Measurements from ENCODE around the gene PPP1R2B.

PPP1R2B gene

DNA sequence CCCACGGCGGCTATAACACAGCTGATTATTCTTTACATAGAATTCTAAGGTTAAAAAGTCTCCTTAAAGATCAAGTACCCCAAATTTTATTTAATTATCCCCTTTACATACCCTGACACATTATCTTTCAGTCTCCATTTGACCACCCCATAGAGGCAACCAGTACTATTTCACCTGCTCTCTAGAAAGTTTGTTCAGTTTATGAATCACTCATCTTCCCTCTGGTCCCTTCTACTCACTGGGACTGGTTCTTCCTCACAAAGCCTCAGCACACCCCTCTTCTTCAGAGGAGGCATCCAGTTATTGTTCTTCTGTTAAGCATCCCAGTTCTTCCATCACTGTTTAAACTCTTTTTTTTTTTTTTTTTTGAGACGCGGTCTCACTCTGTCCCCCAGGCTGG is 42.8 kb downstream of the PPP1R2B start:
- peaks cover 0 to 4% (median 0%) of the 10 kb centered on the region in 5 experiments for H3K27me3 ChIP-seq (replicated peaks in 2 of 5; ENCODE audit: control insufficient read depth in 4 of 5, insufficient read depth in 5 of 5, low read length in 4 of 5)
- H3K27ac ChIP-seq (ENCODE audit: insufficient read depth in 1 of 2, low read depth in 1 of 2, low read length in 2 of 2, poor library complexity in 1 of 2, severe bottlenecking in 2 of 2), result no peak overlapping the region
- no CpG with 5 or more reads among the region's 4 CpGs for WGBS (ENCODE audit: insufficient coverage)
- no peak for DNase-seq
- no peaks in the 10 kb centered on the region for H3K4me1 ChIP-seq (ENCODE audit: control extremely low read depth in 1 of 4, control insufficient read depth in 4 of 4, insufficient read depth in 4 of 4, low read length in 3 of 4)
- CTCF ChIA-PET, result no interaction called here
- no peaks in the 10 kb centered on the region for H3K9me3 ChIP-seq (ENCODE audit: control extremely low read depth in 1 of 5, control insufficient read depth in 4 of 5, insufficient read depth in 2 of 5, low read depth in 1 of 5, low read length in 4 of 5)
- no peaks in the 10 kb centered on the region for H3K36me3 ChIP-seq (ENCODE audit: control insufficient read depth in 4 of 4, insufficient read depth in 4 of 4, low read length in 3 of 4)
- POLR2A ChIA-PET, result no interaction called here
- H3K4me3 ChIP-seq (ENCODE audit: control insufficient read depth in 1 of 7, extremely low read depth in 1 of 7, insufficient read depth in 4 of 7, low read depth in 2 of 7, low read length in 6 of 7), result no peak overlapping the region

DNA sequence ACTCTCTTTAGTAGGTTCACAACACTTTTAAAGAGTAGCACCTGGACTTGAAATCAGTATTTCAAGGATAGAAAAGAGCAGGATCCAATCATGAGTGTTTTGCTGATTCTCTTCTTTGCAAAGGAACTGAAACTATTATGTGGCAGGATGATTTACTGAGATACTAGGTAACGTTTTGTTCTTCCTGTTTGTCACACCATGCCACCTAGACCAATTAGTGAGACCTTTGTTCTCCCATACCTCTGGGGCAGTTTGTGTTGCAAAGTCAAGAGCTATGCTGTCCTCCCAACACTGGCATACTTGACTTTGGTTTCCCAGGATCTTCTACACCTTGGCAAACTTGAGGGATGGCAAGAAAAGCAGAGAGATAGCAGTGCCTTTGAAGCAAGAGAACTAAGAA is 43.4 kb downstream of the PPP1R2B start:
- Histone ChIP-seq H3K27me3 (replicated peaks in 2 of 5; ENCODE audit: control insufficient read depth in 4 of 5, insufficient read depth in 5 of 5, low read length in 4 of 5) (peaks cover 0 to 4% (median 0%) of the 10 kb centered on the region in 5 experiments), H3K4me1 (ENCODE audit: control extremely low read depth in 1 of 4, control insufficient read depth in 4 of 4, insufficient read depth in 4 of 4, low read length in 3 of 4) (no peaks in the 10 kb centered on the region), H3K27ac (ENCODE audit: insufficient read depth in 1 of 2, low read depth in 1 of 2, low read length in 2 of 2, poor library complexity in 1 of 2, severe bottlenecking in 2 of 2) (no peak overlapping the region), H3K9me3 (ENCODE audit: control extremely low read depth in 1 of 5, control insufficient read depth in 4 of 5, insufficient read depth in 2 of 5, low read depth in 1 of 5, low read length in 4 of 5) (no peaks in the 10 kb centered on the region), H3K36me3 (ENCODE audit: control insufficient read depth in 4 of 4, insufficient read depth in 4 of 4, low read length in 3 of 4) (no peaks in the 10 kb centered on the region), H3K4me3 (ENCODE audit: control insufficient read depth in 1 of 7, extremely low read depth in 1 of 7, insufficient read depth in 4 of 7, low read depth in 2 of 7, low read length in 6 of 7) (no peak overlapping the region)
- no peak for DNase-seq
- CTCF ChIA-PET, result no interaction called here
- WGBS (ENCODE audit: insufficient coverage), result 20% methylated on average over 1 of the region's 1 CpG
- POLR2A ChIA-PET, result no interaction called here

DNA sequence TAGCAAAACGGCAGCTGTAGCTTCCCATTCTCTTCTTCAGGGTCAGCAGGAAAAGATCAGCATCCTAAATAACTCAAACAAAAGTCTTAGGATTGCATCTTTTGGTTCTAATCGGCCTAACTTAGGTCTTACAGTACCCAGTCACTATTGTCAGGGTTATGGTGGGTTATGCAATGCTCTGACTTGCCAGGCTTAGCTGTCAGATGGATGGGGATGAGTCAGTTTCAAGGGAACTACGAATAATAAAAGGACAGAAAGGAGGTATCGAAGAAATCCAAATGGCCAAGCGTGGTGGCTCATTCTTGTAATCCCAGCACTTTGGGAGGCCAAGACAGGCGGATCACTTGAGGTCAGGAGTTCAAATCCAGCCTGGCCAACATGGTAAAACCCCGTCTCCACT is 46.5 kb downstream of the PPP1R2B start:
- ChIA-PET POLR2A (no interaction called here), CTCF (no interaction called here)
- WGBS (ENCODE audit: insufficient coverage), result 96% methylated on average over 5 of the region's 7 CpGs
- Histone ChIP-seq H3K9me3 (ENCODE audit: control extremely low read depth in 1 of 5, control insufficient read depth in 4 of 5, insufficient read depth in 2 of 5, low read depth in 1 of 5, low read length in 4 of 5) (no peaks in the 10 kb centered on the region), H3K4me3 (ENCODE audit: control insufficient read depth in 1 of 7, extremely low read depth in 1 of 7, insufficient read depth in 4 of 7, low read depth in 2 of 7, low read length in 6 of 7) (no peak overlapping the region), H3K27ac (ENCODE audit: insufficient read depth in 1 of 2, low read depth in 1 of 2, low read length in 2 of 2, poor library complexity in 1 of 2, severe bottlenecking in 2 of 2) (no peak overlapping the region), H3K4me1 (ENCODE audit: control extremely low read depth in 1 of 4, control insufficient read depth in 4 of 4, insufficient read depth in 4 of 4, low read length in 3 of 4) (no peaks in the 10 kb centered on the region), H3K27me3 (replicated peaks in 2 of 5; ENCODE audit: control insufficient read depth in 4 of 5, insufficient read depth in 5 of 5, low read length in 4 of 5) (peaks cover 0 to 1% (median 0%) of the 10 kb centered on the region in 5 experiments), H3K36me3 (ENCODE audit: control insufficient read depth in 4 of 4, insufficient read depth in 4 of 4, low read length in 3 of 4) (no peaks in the 10 kb centered on the region)
- DNase-seq, result no peak
